CD14-positive monocyte (primary cell): ENCODE results near the gene RETREG2. TPM values are rescaled to one million over a fixed set of nuclear protein-coding genes. Genes with fewer than 3 reads are reported as not detected.
A peak's percentile ranks its signal among the peaks of the same experiment; 100 is the strongest.

ENCODE experiments used
- DNase-seq, 3 donors: peaks; one replicate each; pipeline ENCODE4 v3.0.0-alpha.2; 2011 to 2022
- H2AFZ ChIP-seq: 2 replicates; pipeline ENCODE4 v1.6.0; 2012; ENCODE audit warnings: mild to moderate bottlenecking, low read depth, low read length, inconsistent platforms; ENCODE audit not compliant: insufficient read depth, poor library complexity, severe bottlenecking
- H3K27ac ChIP-seq, 2 donors: 1 replicate in 1 of 2; 2 replicates in 1 of 2; pipeline ENCODE4 v1.5.1; 2012 to 2013; ENCODE audit warnings: low read length in 2 of 2, control low read depth in 1 of 2, inconsistent platforms in 1 of 2, low read depth in 1 of 2, mild to moderate bottlenecking in 1 of 2
- H3K27me3 ChIP-seq, 2 donors: one replicate each; pipeline versions ENCODE4 v1.6.0 to v1.6.1; 2011 to 2013; ENCODE audit warnings: low read length in 2 of 2; ENCODE audit not compliant: control insufficient read depth in 2 of 2, insufficient read depth in 2 of 2
- H3K36me3 ChIP-seq, 2 donors: replicated peaks in 1 of 2; 1 replicate in 1 of 2; 2 replicates in 1 of 2; pipeline versions ENCODE4 v1.5.1 to v1.6.1; 2012 to 2013; ENCODE audit warnings: low read length in 2 of 2, control low read depth in 1 of 2, inconsistent platforms in 1 of 2, mild to moderate bottlenecking in 1 of 2; ENCODE audit not compliant: insufficient read depth in 2 of 2, control insufficient read depth in 1 of 2
- H3K4me1 ChIP-seq, 2 donors: 1 replicate in 1 of 2; 2 replicates in 1 of 2; pipeline versions ENCODE4 v1.5.1 to v1.6.1; 2012 to 2013; ENCODE audit warnings: low read length in 2 of 2, control low read depth in 1 of 2, inconsistent platforms in 1 of 2, mild to moderate bottlenecking in 1 of 2, moderate library complexity in 1 of 2; ENCODE audit not compliant: insufficient read depth in 2 of 2, control insufficient read depth in 1 of 2
- H3K4me2 ChIP-seq: replicated peaks from 2 replicates; pipeline ENCODE3; 2012; ENCODE audit warnings: low read length, moderate library complexity, mild to moderate bottlenecking; ENCODE audit not compliant: poor library complexity, severe bottlenecking; ENCODE audit errors: extremely low read depth
- H3K4me3 ChIP-seq, 3 experiments: fragments of 200-600 bp in 1 of 3; sonication (generic) in 1 of 3; replicated peaks in 1 of 3; 1 replicate in 2 of 3; 2 replicates in 1 of 3; pipeline ENCODE4 v1.5.1; 2011 to 2013; ENCODE audit warnings: low read length in 3 of 3, mild to moderate bottlenecking in 3 of 3, control low read depth in 2 of 3, low read depth in 2 of 3, inconsistent platforms in 1 of 3, moderate library complexity in 1 of 3
- H3K79me2 ChIP-seq: 2 replicates; pipeline ENCODE4 v1.6.0; 2012; ENCODE audit warnings: mild to moderate bottlenecking, control low read depth, inconsistent platforms, low read length, moderate library complexity; ENCODE audit not compliant: insufficient read depth
- H3K9ac ChIP-seq: 2 replicates; pipeline ENCODE4 v1.6.0; 2017; ENCODE audit warnings: low read length, mild to moderate bottlenecking; ENCODE audit not compliant: insufficient read depth, poor library complexity, severe bottlenecking
- H3K9me3 ChIP-seq, 2 donors: replicated peaks in 1 of 2; 1 replicate in 1 of 2; 2 replicates in 1 of 2; pipeline versions ENCODE4 v1.5.1 to v1.6.1; 2012 to 2013; ENCODE audit warnings: low read length in 2 of 2, control low read depth in 1 of 2; ENCODE audit not compliant: control insufficient read depth in 1 of 2, insufficient read depth in 1 of 2
- H4K20me1 ChIP-seq: 2 replicates; pipeline ENCODE4 v1.6.0; 2012; ENCODE audit warnings: mild to moderate bottlenecking, low read length, control low read depth, moderate library complexity; ENCODE audit not compliant: insufficient read depth
- H3K27ac Mint-ChIP-seq, 7 donors: one replicate each; pipeline ENCODE4 v1.8.0; 2020; ENCODE audit warnings: mild to moderate bottlenecking in 7 of 7, mixed read lengths in 7 of 7, moderate library complexity in 6 of 7, inconsistent platforms in 2 of 7
- H3K27me3 Mint-ChIP-seq, 3 donors: one replicate each; pipeline ENCODE4 v1.8.0; 2021 to 2022; ENCODE audit warnings: low read depth in 3 of 3, mild to moderate bottlenecking in 3 of 3, mixed read lengths in 3 of 3, moderate library complexity in 3 of 3, inconsistent platforms in 1 of 3
- H3K36me3 Mint-ChIP-seq, 2 donors: one replicate each; pipeline ENCODE4 v1.8.0; 2020; ENCODE audit warnings: mixed read lengths in 2 of 2, inconsistent platforms in 1 of 2, mild to moderate bottlenecking in 1 of 2
- H3K4me1 Mint-ChIP-seq: one replicate; pipeline ENCODE4 v1.8.0; 2020; ENCODE audit warnings: mild to moderate bottlenecking, mixed read lengths
- H3K4me3 Mint-ChIP-seq, 2 donors: one replicate each; pipeline ENCODE4 v1.8.0; 2020; ENCODE audit warnings: mild to moderate bottlenecking in 2 of 2, mixed read lengths in 2 of 2, moderate library complexity in 1 of 2
- H3K9me3 Mint-ChIP-seq, 7 donors: one replicate each; pipeline ENCODE4 v1.8.0; 2020 to 2022; ENCODE audit warnings: mixed read lengths in 7 of 7, mild to moderate bottlenecking in 6 of 7, moderate library complexity in 6 of 7, inconsistent platforms in 2 of 7
- WGBS: methylation state at CpG from one replicate; pipeline ENCODE4 v1.1.5; 2013; ENCODE audit warnings: missing lambda C conversion rate; ENCODE audit not compliant: insufficient coverage; 5-methylcytosine and 5-hydroxymethylcytosine counted together
- intact Hi-C, 2 donors: fragments of 100-400 bp; cut with micrococcal nuclease; formaldehyde crosslinking; loops; one replicate each; pipeline versions ENCODE4 v1.15.0 to v1.15.1; 2023
- polyA minus RNA-seq: library from RNA; depleted of rRNA, polyadenylated mRNA; stranded (reverse); fragments of >200 nt; gene quantifications from 2 replicates; pipeline ENCODE4 v1.2.3, GENCODE V29; 2012
- polyA plus RNA-seq, 3 donors: library from polyadenylated mRNA; depleted of rRNA in 1 of 3; unstranded in 2 of 3; stranded (reverse) in 1 of 3; fragments of 300-500 nt in 2 of 3; fragments of >200 nt in 1 of 3; fragmentation: Illumina TruSeq in 2 of 3; gene quantifications; 1 replicate in 2 of 3; 2 replicates in 1 of 3; pipeline ENCODE4 v1.2.3, GENCODE V29; 2012 to 2021
- total RNA-seq, 12 experiments: library from RNA in 1 of 12; stranded (reverse) in 1 of 12; fragments of 120-200 nt in 1 of 12; gene quantifications; one replicate each; pipeline ENCODE4 v1.2.4 and lab custom pipeline; 2013 to 2026; ENCODE audit warnings: mixed read lengths in 6 of 12, inconsistent platforms in 1 of 12
- TF ChIP-seq, protein P1 (sequence below): fragments of 200-600 bp; IDR thresholded peaks from one replicate; pipeline ENCODE4 v1.8.0; 2022; ENCODE audit warnings: antibody characterized with exemption, mild to moderate bottlenecking

The RETREG2 gene, protein sequence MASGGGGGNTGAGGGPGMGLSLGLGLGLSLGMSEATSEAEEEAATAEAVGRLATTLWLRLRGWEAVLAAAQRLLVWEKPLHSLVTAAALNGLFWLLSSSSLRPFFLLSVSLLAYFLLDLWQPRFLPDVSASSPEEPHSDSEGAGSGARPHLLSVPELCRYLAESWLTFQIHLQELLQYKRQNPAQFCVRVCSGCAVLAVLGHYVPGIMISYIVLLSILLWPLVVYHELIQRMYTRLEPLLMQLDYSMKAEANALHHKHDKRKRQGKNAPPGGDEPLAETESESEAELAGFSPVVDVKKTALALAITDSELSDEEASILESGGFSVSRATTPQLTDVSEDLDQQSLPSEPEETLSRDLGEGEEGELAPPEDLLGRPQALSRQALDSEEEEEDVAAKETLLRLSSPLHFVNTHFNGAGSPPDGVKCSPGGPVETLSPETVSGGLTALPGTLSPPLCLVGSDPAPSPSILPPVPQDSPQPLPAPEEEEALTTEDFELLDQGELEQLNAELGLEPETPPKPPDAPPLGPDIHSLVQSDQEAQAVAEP
- total RNA-seq (2013), result 62.8 TPM
- 10 to 100 TPM; 37.7 to 60.9 (median 39.4) TPM for polyA plus RNA-seq
- 37.7 and 49.2 TPM in 2 replicates for polyA minus RNA-seq
- 32.3 to 108 (median 77.1) reads per million in 11 experiments for total RNA-seq (lab: John Stamatoyannopoulos, UW)

DNA sequence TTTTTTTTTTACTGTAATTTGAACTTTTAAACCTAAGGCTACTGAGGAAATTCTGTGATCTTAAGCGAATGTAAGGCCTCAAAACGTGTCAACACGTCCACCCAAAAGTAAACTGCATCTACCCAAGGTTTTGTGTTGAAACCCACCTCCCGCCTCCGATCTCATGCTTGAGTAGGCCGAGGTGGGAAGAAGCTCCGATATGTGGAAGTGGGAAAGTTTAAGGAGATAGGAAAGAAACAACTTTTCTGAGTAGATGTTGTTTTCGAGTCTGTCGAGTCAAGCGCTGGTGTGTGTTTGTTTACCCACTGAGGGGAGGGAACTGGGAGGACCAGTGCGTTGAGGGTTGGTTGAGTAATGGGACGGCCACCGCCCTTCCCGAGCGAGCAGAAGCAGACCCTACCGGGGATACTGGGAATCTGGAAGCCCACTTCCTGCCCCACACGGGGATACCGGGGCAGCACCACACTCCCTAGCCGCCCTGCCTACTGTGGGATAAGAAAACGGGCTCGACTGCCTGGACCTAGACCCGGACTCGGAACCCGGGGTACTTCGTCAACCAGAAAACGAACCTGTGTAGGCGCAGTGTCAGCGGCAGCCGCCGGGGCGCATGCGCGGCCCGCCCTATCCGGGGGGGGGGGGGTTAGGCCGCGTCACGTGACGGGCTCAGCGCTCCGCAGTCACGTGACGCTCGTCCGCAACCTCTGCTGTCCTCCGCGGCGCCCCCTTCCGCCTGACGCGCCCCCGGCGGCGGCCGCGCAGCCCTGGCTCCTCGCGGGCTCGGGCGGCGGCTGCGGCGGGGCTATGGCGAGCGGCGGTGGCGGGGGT is at the start of gene RETREG2:
Gene RETREG2, plus strand, starts transcription at position 724 of the 825 bp plus-strand sequence. Its CDS starts 78 bp downstream, at position 802.
- H3K27me3 Mint-ChIP-seq, result peaks cover 0 to 3% (median 2%) of the 10 kb centered on the region in 3 donors
- Histone ChIP-seq H3K36me3 (peaks cover 55 to 65% of the 10 kb centered on the region in 2 donors), H3K79me2 (peaks cover 61% of the 10 kb centered on the region), H3K27me3 (no peaks in the 10 kb centered on the region), H3K9me3 (no peaks in the 10 kb centered on the region), H3K4me3 (peak within 1 kb of the TSS; percentile 76 to 95 (median 92)), H3K4me2 (peak within 1 kb of the TSS; percentile 98), H3K9ac (peak within 1 kb of the TSS; percentile 96), H3K4me1 (peaks cover 48 to 77% of the 10 kb centered on the region in 2 donors), H4K20me1 (peaks cover 70% of the 10 kb centered on the region), H2AFZ (peak within 1 kb of the TSS; percentile 85), H3K27ac (peak within 1 kb of the TSS; percentile 99)
- H3K27ac Mint-ChIP-seq, result peak within 1 kb of the TSS; percentile 98 to 100 (median 99)
- WGBS, result 0% methylated on average over 47 of the region's 67 CpGs
- H3K4me1 Mint-ChIP-seq, result peaks cover 68% of the 10 kb centered on the region
- peak; percentile 92 to 95 (median 94) for DNase-seq
- H3K36me3 Mint-ChIP-seq, result peaks cover 50 to 62% of the 10 kb centered on the region in 2 donors
- H3K9me3 Mint-ChIP-seq, result peaks cover 0 to 2% (median 0%) of the 10 kb centered on the region in 7 donors
- intact Hi-C loops, result loop anchor here (1.0 to 10.0 kb wide), 7 partner anchors 29 to 427 kb away; partner anchors contain the start of genes ABCB6 (in 1 of the 2), GLB1L (in 1 of the 2), STK16 (in 1 of the 2) and TUBA4A (in 1 of the 2)
- TF ChIP-seq, protein P1, sequence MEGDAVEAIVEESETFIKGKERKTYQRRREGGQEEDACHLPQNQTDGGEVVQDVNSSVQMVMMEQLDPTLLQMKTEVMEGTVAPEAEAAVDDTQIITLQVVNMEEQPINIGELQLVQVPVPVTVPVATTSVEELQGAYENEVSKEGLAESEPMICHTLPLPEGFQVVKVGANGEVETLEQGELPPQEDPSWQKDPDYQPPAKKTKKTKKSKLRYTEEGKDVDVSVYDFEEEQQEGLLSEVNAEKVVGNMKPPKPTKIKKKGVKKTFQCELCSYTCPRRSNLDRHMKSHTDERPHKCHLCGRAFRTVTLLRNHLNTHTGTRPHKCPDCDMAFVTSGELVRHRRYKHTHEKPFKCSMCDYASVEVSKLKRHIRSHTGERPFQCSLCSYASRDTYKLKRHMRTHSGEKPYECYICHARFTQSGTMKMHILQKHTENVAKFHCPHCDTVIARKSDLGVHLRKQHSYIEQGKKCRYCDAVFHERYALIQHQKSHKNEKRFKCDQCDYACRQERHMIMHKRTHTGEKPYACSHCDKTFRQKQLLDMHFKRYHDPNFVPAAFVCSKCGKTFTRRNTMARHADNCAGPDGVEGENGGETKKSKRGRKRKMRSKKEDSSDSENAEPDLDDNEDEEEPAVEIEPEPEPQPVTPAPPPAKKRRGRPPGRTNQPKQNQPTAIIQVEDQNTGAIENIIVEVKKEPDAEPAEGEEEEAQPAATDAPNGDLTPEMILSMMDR, result no peak
- H3K4me3 Mint-ChIP-seq, result peak within 1 kb of the TSS; percentile 86 to 95

DNA sequence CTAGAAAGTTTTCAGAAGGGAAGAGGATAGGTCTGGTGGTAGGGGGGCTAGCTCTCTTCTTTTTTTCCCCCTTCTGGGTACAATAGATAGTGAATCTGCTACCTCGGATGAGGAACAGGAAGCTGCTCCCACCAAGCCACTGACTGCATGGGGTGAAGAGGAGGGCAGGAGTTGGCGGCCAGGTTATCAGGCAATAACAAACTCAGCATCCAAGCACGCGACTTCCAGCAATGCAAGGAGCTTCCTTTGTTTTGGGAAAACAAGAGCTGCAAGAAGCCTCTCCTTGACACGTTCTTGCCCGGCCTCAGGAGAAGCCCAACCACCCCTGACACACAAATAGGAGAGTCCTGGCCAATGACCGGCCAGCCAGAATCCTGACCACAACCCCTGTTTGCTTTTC is 49.7 kb upstream of the RETREG2 start:
- H3K27me3 Mint-ChIP-seq, result peaks cover 0 to 2% (median 1%) of the 10 kb centered on the region in 3 donors
- Histone ChIP-seq H3K79me2 (no peaks in the 10 kb centered on the region), H3K9ac (no peak overlapping the region), H2AFZ (no peak overlapping the region), H3K4me1 (no peaks in the 10 kb centered on the region), H3K27ac (no peak overlapping the region), H3K27me3 (no peaks in the 10 kb centered on the region), H3K36me3 (no peaks in the 10 kb centered on the region), H4K20me1 (peaks cover 38% of the 10 kb centered on the region), H3K4me2 (no peak overlapping the region), H3K4me3 (no peak overlapping the region), H3K9me3 (no peaks in the 10 kb centered on the region)
- TF ChIP-seq, protein P1, result no peak
- no peak for DNase-seq
- peaks cover 0 to 2% (median 0%) of the 10 kb centered on the region in 7 donors for H3K9me3 Mint-ChIP-seq
- H3K4me1 Mint-ChIP-seq, result peaks cover 9% of the 10 kb centered on the region
- H3K27ac Mint-ChIP-seq, result no peak overlapping the region
- H3K4me3 Mint-ChIP-seq, result no peak overlapping the region
- H3K36me3 Mint-ChIP-seq, result peaks cover 18 to 33% of the 10 kb centered on the region in 2 donors
- intact Hi-C loops, result no loop called here
- 34% methylated on average over 6 of the region's 7 CpGs for WGBS
